ENCODE results near the gene TIFAB. TPM values are rescaled to one million over a fixed set of nuclear protein-coding genes. Genes with fewer than 3 reads are reported as not detected.

TIFAB gene
- total RNA-seq, 1 experiment from 2014 or later = not detected

DNA sequence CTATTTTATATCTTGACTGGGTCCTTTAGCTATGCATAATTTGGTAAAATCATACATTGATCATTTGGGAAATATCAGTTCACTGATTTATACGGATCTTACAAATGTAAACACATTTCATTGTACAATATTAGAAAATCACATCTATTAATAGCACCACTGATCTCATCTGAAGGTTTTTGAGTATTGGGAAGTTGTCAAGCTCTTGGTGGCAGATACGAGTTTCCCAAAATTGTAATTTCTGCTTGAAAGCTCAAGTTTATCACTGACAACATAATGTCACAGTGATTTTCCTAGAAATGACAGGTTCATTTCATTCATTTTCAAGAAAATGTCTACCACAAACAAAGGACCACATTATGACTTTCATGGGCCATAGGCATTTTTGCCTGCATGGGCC lies 50.1 kb downstream of the TIFAB start:
- Histone ChIP-seq H3K9me2 (ENCODE audit: insufficient read depth) (no peaks in the 10 kb centered on the region), H3K4me3 (replicated peaks in 1 of 2; ENCODE audit: low read depth in 1 of 2, low read length in 2 of 2) (no peak overlapping the region), H3K9me3 (ENCODE audit: control insufficient read depth in 1 of 2, insufficient read depth in 1 of 2, low read depth in 1 of 2, low read length in 2 of 2) (no peaks in the 10 kb centered on the region), H2AFZ (ENCODE audit: low read depth, low read length, poor library complexity, severe bottlenecking) (no peak overlapping the region), H3K9ac (ENCODE audit: low read length) (no peak overlapping the region), H4K20me1 (ENCODE audit: insufficient read depth) (peaks cover 6% of the 10 kb centered on the region; the same call in 1 of the 2 replicates), H3K79me2 (ENCODE audit: insufficient read depth, low read length) (peaks cover 18% of the 10 kb centered on the region), H3K27ac (ENCODE audit: low read depth, low read length) (no peak overlapping the region), H3K4me1 (ENCODE audit: control insufficient read depth in 1 of 2, insufficient read depth in 2 of 2, low read length in 2 of 2) (peaks cover 10 to 24% of the 10 kb centered on the region in 2 experiments), H3K36me3 (ENCODE audit: control insufficient read depth in 1 of 2, insufficient read depth in 2 of 2, low read length in 2 of 2) (no peaks in the 10 kb centered on the region), H3K4me2 (ENCODE audit: low read length) (no peak overlapping the region), H3K27me3 (ENCODE audit: insufficient read depth, low read length) (no peaks in the 10 kb centered on the region)
- no TSS peak for BruUV-seq (replicated peaks)
- POLR2A ChIA-PET = no interaction called here
- no peak for TF ChIP-seq SRF (IDR thresholded peaks at IDR 0.05; ENCODE audit: low read depth)
- TF ChIP-seq REST (IDR thresholded peaks at IDR 0.05; ENCODE audit: low read depth) = no peak
- TF ChIP-seq FOSL1 (IDR thresholded peaks at IDR 0.05; ENCODE audit: low read depth) = no peak
- no peak for TF ChIP-seq SP1 (IDR thresholded peaks at IDR 0.05; ENCODE audit: low read depth)
- no peak for TF ChIP-seq ZNF274 (IDR thresholded peaks at IDR 0.05; ENCODE audit: low read depth, low read length)
- TF ChIP-seq, protein P1, sequence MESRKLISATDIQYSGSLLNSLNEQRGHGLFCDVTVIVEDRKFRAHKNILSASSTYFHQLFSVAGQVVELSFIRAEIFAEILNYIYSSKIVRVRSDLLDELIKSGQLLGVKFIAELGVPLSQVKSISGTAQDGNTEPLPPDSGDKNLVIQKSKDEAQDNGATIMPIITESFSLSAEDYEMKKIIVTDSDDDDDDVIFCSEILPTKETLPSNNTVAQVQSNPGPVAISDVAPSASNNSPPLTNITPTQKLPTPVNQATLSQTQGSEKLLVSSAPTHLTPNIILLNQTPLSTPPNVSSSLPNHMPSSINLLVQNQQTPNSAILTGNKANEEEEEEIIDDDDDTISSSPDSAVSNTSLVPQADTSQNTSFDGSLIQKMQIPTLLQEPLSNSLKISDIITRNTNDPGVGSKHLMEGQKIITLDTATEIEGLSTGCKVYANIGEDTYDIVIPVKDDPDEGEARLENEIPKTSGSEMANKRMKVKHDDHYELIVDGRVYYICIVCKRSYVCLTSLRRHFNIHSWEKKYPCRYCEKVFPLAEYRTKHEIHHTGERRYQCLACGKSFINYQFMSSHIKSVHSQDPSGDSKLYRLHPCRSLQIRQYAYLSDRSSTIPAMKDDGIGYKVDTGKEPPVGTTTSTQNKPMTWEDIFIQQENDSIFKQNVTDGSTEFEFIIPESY (IDR thresholded peaks at IDR 0.05; ENCODE audit: extremely low read depth, insufficient replicate concordance, low read length) = no peak
- intact Hi-C loops (cut with micrococcal nuclease) = no loop called here
- DNase-seq (ENCODE audit: low read depth, low spot score) = no peak
- CTCF ChIA-PET = interaction anchor here (0.6 to 1.1 kb wide), 2 partner anchors 24 to 496 kb away, joined by 3 to 5 read pairs; no protein-coding TSS in a partner anchor
- RAD21 ChIA-PET (ENCODE audit: low non-redundant PET in 1 of 2, low total read pairs in 2 of 2, uncharacterized antibody in 2 of 2, unreplicated experiment in 2 of 2) = no interaction called here
- ATAC-seq = no peak

Data from HCT116 (cell line).